ENCODE data around the gene NFU1.

Gene NFU1

DNA sequence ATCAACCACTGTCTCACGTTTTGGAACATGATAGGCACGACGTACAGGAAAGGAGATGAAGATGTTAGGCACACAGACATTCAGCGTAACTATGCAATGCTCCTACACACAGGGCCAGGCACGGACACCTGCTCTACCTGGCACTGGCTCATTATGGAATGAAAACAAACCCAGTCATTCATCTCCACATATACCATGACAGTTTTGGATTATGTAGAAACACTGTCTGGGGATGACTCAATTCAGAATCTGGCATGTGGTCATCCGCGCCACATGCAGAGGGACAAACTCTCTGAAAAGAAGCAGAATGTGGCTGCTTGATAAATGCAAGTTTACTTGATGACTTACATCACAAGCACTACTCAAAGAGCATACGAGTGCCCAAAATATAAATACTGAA lies 29.5 kb upstream of the NFU1 start:
- no peaks in the 10 kb centered on the region for H3K4me1 ChIP-seq (ENCODE audit: control insufficient read depth, insufficient read depth, low read length, poor library complexity, severe bottlenecking)
- 94 to 98% methylated on average over 8 of the region's 8 CpGs for WGBS, 2 experiments (ENCODE audit: insufficient coverage in 2 of 2)

DNA sequence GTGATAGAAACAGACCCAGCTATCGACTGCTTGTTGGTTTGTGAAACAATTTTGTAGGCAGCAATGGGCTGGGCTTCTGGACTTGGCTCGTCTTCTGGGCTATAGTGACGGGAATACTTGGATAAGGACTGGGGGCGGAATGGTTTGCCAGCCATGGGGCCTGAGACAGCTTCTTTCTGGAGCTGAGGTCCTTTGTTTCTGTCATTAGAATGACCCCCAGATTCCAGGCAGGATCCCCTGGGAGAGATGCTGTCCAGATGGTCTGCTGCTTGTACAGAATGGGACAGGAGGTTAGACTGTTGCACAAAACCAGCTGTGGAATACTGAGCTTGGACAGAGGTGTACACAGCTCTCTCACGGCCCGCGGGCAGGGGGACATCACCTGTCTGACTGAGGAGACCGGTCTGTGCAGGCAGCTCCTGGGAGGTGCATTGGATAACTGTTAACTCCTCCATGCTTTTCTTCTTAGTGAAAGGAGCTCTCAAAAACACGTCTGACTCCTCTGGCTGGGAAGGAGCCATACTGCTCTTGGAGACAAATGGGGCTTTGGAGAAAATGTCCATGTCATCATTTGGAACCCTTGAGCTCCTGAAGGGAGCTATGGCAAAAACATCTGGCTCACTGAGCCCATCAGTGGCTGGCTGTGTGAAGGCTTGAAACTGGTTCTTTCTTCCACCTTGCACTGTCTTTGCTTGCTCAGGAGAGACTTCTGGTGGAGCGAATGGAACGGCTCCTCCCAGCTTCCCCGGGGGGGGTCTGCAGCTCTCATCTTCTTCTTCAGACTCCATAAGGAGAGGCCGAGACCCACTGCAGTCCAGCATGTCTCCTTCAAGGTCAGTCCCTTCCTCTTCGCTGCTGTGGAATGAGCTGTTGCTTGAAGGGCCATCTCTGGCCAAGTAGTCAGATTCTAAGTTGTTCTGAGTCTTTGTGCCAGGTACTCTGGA lies 28.6 kb upstream of the NFU1 start:
- no peak overlapping the region for H3K4me3 ChIP-seq (ENCODE audit: extremely low read depth, insufficient read depth, low read length, poor library complexity, severe bottlenecking)
- no peaks in the 10 kb centered on the region for H3K4me1 ChIP-seq (ENCODE audit: control insufficient read depth, insufficient read depth, low read length, poor library complexity, severe bottlenecking)
- no peak overlapping the region for H3K27ac ChIP-seq (ENCODE audit: low read depth, low read length, severe bottlenecking)
- WGBS, 2 experiments (ENCODE audit: insufficient coverage in 2 of 2) = 93 to 98% methylated on average over 12 to 13 of the region's 14 CpGs
- no peaks in the 10 kb centered on the region for H3K9me3 ChIP-seq (ENCODE audit: control insufficient read depth, low read length)
- H3K36me3 ChIP-seq (ENCODE audit: control insufficient read depth, insufficient read depth, low read length) = peaks cover 31% of the 10 kb centered on the region

More for the DNA sequence above, 29.5 kb upstream of the NFU1 start:
- H3K9me3 ChIP-seq (ENCODE audit: control insufficient read depth, low read length) = no peaks in the 10 kb centered on the region
- H3K4me3 ChIP-seq (ENCODE audit: extremely low read depth, insufficient read depth, low read length, poor library complexity, severe bottlenecking) = no peak overlapping the region
- H3K27ac ChIP-seq (ENCODE audit: low read depth, low read length, severe bottlenecking) = no peak overlapping the region
- peaks cover 31% of the 10 kb centered on the region for H3K36me3 ChIP-seq (ENCODE audit: control insufficient read depth, insufficient read depth, low read length)

DNA sequence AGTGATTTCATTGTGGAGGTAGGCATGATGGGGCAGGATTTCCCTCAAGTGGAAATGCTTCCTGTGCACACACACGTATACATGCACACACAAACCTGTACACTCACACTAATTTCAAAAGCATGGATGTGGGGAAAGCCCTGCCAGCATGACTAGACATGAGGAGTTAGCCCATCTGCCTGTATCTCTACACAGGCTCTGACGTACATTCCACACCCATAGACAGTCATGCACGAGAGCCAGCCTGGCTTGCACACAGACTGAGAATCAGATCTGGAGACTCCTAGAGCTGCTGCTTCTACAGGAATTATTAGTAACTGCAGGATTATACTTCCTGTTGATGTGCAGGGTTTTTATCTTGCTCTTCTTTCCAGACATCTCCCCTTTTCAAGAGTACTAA lies 27.3 kb upstream of the NFU1 start:
- H3K4me1 ChIP-seq (ENCODE audit: control insufficient read depth, insufficient read depth, low read length, poor library complexity, severe bottlenecking) = no peaks in the 10 kb centered on the region
- 75 to 100% methylated on average over 2 to 3 of the region's 3 CpGs for WGBS, 2 experiments (ENCODE audit: insufficient coverage in 2 of 2)
- no peaks in the 10 kb centered on the region for H3K9me3 ChIP-seq (ENCODE audit: control insufficient read depth, low read length)
- H3K4me3 ChIP-seq (ENCODE audit: extremely low read depth, insufficient read depth, low read length, poor library complexity, severe bottlenecking) = no peak overlapping the region
- H3K27ac ChIP-seq (ENCODE audit: low read depth, low read length, severe bottlenecking) = no peak overlapping the region
- H3K36me3 ChIP-seq (ENCODE audit: control insufficient read depth, insufficient read depth, low read length) = peaks cover 31% of the 10 kb centered on the region

DNA sequence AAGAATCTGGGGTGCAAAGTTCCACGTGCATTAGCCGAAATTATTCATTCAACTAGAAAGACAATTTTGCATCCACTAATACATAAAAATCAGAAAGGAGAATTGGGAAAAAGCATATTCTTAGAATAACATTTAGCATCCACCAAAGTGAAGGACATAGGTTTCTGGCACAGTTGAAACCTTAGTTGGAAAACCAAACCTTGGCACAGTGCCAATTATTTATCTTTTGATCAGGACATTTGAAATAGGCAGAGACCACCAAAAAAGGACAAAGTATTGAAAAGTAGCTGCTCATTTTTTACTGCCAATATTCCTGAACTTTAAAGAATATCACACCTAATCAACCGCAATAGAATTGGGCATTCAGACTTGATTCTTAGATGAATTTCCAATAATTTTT lies 25.5 kb upstream of the NFU1 start:
- H3K27ac ChIP-seq (ENCODE audit: low read depth, low read length, severe bottlenecking) = no peak overlapping the region
- no peak overlapping the region for H3K4me3 ChIP-seq (ENCODE audit: extremely low read depth, insufficient read depth, low read length, poor library complexity, severe bottlenecking)

DNA sequence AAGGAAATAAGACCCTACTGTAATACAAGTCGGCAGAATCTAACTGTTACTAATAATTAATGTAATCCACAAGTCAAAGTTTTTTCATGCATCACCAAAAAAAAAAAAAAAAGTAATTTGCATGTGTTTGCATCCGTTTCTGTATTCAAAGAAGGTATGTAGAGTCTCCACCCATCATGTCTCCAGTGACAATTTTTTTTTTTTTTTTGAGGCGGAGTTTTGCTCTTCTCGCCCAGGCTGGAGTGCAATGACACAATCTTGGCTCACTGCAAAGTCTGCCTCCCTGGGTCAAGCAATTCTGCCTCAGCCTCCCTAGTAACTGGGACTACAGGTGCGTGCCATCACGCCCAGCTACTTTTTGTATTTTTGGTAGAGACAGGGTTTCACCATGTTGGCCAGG lies 24.2 kb upstream of the NFU1 start:
- Histone ChIP-seq H3K4me1 (ENCODE audit: control insufficient read depth, insufficient read depth, low read length, poor library complexity, severe bottlenecking) (no peaks in the 10 kb centered on the region), H3K9me3 (ENCODE audit: control insufficient read depth, low read length) (no peaks in the 10 kb centered on the region), H3K4me3 (ENCODE audit: extremely low read depth, insufficient read depth, low read length, poor library complexity, severe bottlenecking) (no peak overlapping the region), H3K36me3 (ENCODE audit: control insufficient read depth, insufficient read depth, low read length) (peaks cover 27% of the 10 kb centered on the region), H3K27ac (ENCODE audit: low read depth, low read length, severe bottlenecking) (no peak overlapping the region)
- WGBS, 2 experiments (ENCODE audit: insufficient coverage in 2 of 2) = 90 to 100% methylated on average over 4 to 5 of the region's 6 CpGs

More for the DNA sequence above, 25.5 kb upstream of the NFU1 start:
- H3K9me3 ChIP-seq (ENCODE audit: control insufficient read depth, low read length) = no peaks in the 10 kb centered on the region
- 100% methylated on average over 1 of the region's 3 CpGs; no CpG with 5 or more reads in 1 of the 2 experiments for WGBS, 2 experiments (ENCODE audit: insufficient coverage in 2 of 2)
- peaks cover 31% of the 10 kb centered on the region for H3K36me3 ChIP-seq (ENCODE audit: control insufficient read depth, insufficient read depth, low read length)
- H3K4me1 ChIP-seq (ENCODE audit: control insufficient read depth, insufficient read depth, low read length, poor library complexity, severe bottlenecking) = no peaks in the 10 kb centered on the region

DNA sequence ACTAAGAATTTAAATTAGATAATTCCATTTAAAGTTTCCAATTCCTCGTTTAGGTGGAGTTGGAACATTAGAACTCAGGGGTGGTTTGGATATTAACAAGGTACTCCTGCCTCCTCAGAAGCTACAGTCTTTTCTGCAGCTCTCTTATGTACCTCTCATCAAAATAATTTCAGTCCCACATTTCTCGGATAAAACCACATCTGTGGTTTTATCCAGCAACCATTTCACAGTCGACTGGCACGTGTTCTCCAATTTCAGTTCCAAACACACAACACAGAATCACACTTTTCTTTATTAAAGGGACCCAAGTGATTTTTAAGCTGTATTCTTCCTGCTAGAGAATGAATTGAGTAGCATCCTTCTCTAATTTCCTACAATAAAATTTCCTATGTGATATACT lies 22.7 kb upstream of the NFU1 start:
- Histone ChIP-seq H3K4me3 (ENCODE audit: extremely low read depth, insufficient read depth, low read length, poor library complexity, severe bottlenecking) (no peak overlapping the region), H3K9me3 (ENCODE audit: control insufficient read depth, low read length) (no peaks in the 10 kb centered on the region), H3K4me1 (ENCODE audit: control insufficient read depth, insufficient read depth, low read length, poor library complexity, severe bottlenecking) (no peaks in the 10 kb centered on the region), H3K27ac (ENCODE audit: low read depth, low read length, severe bottlenecking) (no peak overlapping the region), H3K36me3 (ENCODE audit: control insufficient read depth, insufficient read depth, low read length) (peaks cover 13% of the 10 kb centered on the region)
- 93 to 98% methylated on average over 2 to 3 of the region's 4 CpGs for WGBS, 2 experiments (ENCODE audit: insufficient coverage in 2 of 2)

DNA sequence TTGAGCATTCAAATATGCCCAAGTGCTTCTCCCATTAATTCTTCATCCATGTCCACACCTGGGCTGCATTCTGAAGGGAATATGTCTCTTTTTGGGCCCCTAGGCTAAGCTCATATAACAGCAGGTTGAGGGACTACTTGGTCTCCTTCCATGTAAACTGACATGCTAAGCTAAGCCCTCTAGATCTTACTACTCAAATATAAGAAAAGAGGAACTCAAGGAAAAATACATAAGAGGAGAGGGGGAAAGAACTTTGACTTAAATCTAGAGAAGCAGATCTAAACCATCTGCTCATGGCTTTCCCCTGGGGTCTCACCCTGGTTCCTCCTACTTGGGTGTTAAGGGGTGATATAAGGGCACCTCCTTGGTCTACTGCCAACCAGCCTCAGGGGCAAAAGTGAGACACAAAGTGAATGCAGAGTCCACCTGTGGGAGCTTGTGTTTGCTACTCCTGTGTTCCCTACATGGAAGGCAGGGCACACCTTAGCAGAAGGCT lies 19.8 kb upstream of the NFU1 start:
- Histone ChIP-seq H3K9me3 (ENCODE audit: control insufficient read depth, low read length) (no peaks in the 10 kb centered on the region), H3K4me1 (ENCODE audit: control insufficient read depth, insufficient read depth, low read length, poor library complexity, severe bottlenecking) (no peaks in the 10 kb centered on the region), H3K4me3 (ENCODE audit: extremely low read depth, insufficient read depth, low read length, poor library complexity, severe bottlenecking) (no peak overlapping the region), H3K27ac (ENCODE audit: low read depth, low read length, severe bottlenecking) (no peak overlapping the region), H3K36me3 (ENCODE audit: control insufficient read depth, insufficient read depth, low read length) (no peaks in the 10 kb centered on the region)

DNA sequence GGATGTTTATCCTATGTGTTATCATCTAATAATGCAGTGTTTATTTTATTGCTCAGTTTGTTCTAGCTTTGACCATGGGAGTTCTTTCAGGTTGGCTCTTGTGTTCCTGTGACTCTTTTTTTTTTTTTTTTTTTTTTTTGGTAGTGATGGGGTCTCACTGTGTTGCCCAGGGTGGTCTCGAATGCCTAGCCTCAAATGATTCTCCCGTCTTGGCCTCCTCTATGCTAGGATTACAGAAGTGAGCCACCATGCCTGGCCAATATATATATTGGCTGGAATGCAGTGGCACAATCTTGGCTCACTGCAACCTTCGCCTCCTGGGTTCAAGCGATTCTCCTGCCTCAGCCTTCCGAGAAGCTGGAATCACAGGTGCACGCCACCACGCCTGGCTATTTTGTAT lies 18.9 kb upstream of the NFU1 start:
- Histone ChIP-seq H3K4me3 (ENCODE audit: extremely low read depth, insufficient read depth, low read length, poor library complexity, severe bottlenecking) (no peak overlapping the region), H3K27ac (ENCODE audit: low read depth, low read length, severe bottlenecking) (no peak overlapping the region), H3K36me3 (ENCODE audit: control insufficient read depth, insufficient read depth, low read length) (no peaks in the 10 kb centered on the region), H3K9me3 (ENCODE audit: control insufficient read depth, low read length) (no peaks in the 10 kb centered on the region), H3K4me1 (ENCODE audit: control insufficient read depth, insufficient read depth, low read length, poor library complexity, severe bottlenecking) (no peaks in the 10 kb centered on the region)
- WGBS, 2 experiments (ENCODE audit: insufficient coverage in 2 of 2) = 95 to 96% methylated on average over 4 to 6 of the region's 7 CpGs

DNA sequence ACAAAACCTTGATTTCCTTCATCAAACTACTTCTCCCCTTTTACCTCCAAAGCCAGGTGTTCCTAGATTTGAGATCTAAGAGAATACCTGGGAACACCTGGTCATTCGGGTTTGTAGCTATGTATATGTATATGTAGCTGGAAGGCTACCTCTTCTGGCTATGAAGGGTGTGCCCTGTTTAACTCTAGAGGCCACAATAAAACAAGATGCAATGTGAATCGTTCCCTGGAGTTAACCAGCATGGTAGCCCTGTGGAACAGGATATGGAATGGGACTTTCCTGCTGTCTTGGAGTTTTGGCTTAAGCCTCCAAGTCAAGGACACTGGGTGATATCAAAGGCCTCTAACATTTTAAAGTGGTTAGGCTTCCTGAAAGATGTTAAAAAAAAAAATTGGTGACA lies 17.7 kb upstream of the NFU1 start:
- H3K36me3 ChIP-seq (ENCODE audit: control insufficient read depth, insufficient read depth, low read length) = no peaks in the 10 kb centered on the region
- no peak overlapping the region for H3K4me3 ChIP-seq (ENCODE audit: extremely low read depth, insufficient read depth, low read length, poor library complexity, severe bottlenecking)
- H3K27ac ChIP-seq (ENCODE audit: low read depth, low read length, severe bottlenecking) = no peak overlapping the region
- no peaks in the 10 kb centered on the region for H3K9me3 ChIP-seq (ENCODE audit: control insufficient read depth, low read length)
- H3K4me1 ChIP-seq (ENCODE audit: control insufficient read depth, insufficient read depth, low read length, poor library complexity, severe bottlenecking) = peaks cover 8% of the 10 kb centered on the region
- 93 to 100% methylated on average over 1 to 2 of the region's 2 CpGs for WGBS, 2 experiments (ENCODE audit: insufficient coverage in 2 of 2)

DNA sequence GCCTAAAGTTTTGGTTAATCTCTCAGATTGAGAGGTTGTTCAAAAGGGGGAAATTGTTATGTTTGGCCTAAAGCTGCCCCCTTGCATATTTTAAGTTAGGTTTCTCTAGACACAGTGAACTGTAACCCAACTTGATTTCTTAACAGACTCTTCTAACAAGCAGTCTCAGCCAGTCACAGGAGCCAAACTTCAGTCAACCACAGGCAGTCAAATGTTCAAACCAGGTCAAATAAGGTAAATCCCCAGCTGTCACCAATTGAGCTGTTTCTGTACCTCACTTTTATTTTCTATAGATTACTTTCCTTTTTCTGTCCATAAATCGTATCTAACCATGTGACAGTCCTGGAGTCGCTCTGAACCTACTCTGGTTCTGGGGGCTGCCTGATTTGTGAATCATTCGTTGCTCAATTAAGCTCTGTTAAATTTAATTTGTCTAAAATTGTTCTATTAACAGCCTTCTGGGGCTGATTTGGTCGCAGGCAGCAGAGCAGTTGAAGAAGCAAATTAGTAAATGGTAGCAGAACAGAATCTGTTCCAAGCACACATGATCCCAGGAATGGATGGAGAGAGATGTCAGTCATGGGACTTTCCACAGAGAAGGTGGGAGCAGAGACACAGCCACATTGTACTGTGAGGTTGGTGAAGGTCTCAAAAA lies 16.4 kb upstream of the NFU1 start:
- 87 to 100% methylated on average over 2 to 3 of the region's 4 CpGs for WGBS, 2 experiments (ENCODE audit: insufficient coverage in 2 of 2)

DNA sequence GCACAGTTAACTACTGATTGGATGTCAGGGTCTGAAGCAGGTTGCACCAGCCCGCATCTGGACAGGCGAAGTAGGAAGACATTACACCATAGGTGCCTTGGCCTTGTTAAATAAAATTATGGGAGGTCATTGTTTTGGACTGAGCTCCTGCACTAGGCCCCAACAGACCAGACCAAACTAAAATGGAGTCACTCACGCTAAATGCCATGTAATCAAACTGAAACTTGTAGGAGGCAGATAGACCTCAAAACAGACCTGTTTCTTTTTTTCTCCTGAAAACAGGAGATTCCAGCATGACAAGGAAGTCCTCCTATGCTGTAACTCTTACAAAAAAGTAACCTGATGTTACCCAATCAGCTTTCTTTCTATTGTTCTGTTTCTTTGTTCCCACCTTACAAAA lies 15.5 kb upstream of the NFU1 start:
- Histone ChIP-seq H3K27ac (ENCODE audit: low read depth, low read length, severe bottlenecking) (no peak overlapping the region), H3K9me3 (ENCODE audit: control insufficient read depth, low read length) (no peaks in the 10 kb centered on the region), H3K4me1 (ENCODE audit: control insufficient read depth, insufficient read depth, low read length, poor library complexity, severe bottlenecking) (peaks cover 8% of the 10 kb centered on the region), H3K36me3 (ENCODE audit: control insufficient read depth, insufficient read depth, low read length) (no peaks in the 10 kb centered on the region), H3K4me3 (ENCODE audit: extremely low read depth, insufficient read depth, low read length, poor library complexity, severe bottlenecking) (no peak overlapping the region)
- 80 to 100% methylated on average over 1 of the region's 3 CpGs for WGBS, 2 experiments (ENCODE audit: insufficient coverage in 2 of 2)

More for the DNA sequence above, 16.4 kb upstream of the NFU1 start:
- H3K4me1 ChIP-seq (ENCODE audit: control insufficient read depth, insufficient read depth, low read length, poor library complexity, severe bottlenecking) = peaks cover 8% of the 10 kb centered on the region
- no peaks in the 10 kb centered on the region for H3K36me3 ChIP-seq (ENCODE audit: control insufficient read depth, insufficient read depth, low read length)
- no peak overlapping the region for H3K27ac ChIP-seq (ENCODE audit: low read depth, low read length, severe bottlenecking)
- no peaks in the 10 kb centered on the region for H3K9me3 ChIP-seq (ENCODE audit: control insufficient read depth, low read length)
- no peak overlapping the region for H3K4me3 ChIP-seq (ENCODE audit: extremely low read depth, insufficient read depth, low read length, poor library complexity, severe bottlenecking)
